Karpas-422 (cell line): Measurements from ENCODE around the gene SLC44A3. TPM values are rescaled to one million over a fixed set of nuclear protein-coding genes. Genes with fewer than 3 reads are reported as not detected.

Experiments
- total RNA-seq: library from RNA; depleted of rRNA; stranded (reverse); fragments of >200 nt; shearing (Covaris generic); gene quantifications from 2 replicates; pipeline ENCODE4 v1.2.3, GENCODE V29; 2014; ENCODE audit warnings: low replicate concordance; rRNA removed

SLC44A3 gene
- total RNA-seq, 1 experiment from 2014 or later: not detected

Other genes starting within 250 kb of the SLC44A3 start
- 4.8 TPM in 1 of 2 replicates, not detected in the other for gene CNN3, start 106.8 kb downstream of the SLC44A3 start, total RNA-seq